IPS DF 19.7 (cell line): ENCODE data around the gene SPEM3.

Experiments
- DNase-seq: peaks from one replicate; pipeline ENCODE4 v3.0.0-alpha.2; 2013; ENCODE audit warnings: low read depth, low spot score

SPEM3 gene

DNA sequence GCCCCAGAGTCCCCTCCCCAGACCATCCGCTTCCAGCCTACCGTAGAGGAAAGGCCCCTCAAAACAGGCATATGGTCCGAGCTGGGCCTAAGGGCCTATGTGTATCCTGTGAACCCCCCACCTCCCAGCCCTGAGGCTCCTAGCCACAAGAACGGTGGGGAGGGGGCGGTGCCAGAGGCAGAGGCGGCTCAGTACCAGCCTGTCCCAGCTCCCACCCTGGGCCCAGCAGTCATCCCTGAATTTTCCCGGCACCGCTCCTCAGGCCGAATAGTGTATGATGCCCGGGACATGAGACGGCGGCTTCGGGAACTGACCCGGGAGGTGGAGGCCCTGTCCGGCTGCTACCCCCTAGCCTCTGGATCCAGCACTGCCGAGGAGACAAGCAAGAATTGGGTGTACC lies 7.5 kb upstream of the SPEM3 start:
- DNase-seq = no peak

DNA sequence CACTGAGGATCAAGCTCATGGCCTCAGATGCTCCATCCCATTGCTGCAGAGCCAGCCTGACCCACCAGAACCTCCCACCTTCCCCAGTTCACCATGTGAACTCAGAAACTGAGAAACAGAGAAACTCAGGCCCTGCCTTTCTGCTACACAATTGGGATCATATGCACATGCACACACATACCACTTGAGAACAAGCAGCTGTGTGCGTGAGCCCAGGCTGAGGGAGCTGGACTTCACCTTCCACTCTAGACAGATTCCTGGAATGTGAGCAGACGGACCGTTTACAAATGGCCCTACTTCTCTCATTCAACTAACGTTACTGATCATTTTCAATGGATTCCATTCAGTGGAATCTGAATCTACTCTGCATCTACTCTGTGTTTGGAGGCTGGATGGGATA lies 5.0 kb upstream of the SPEM3 start:
- no peak for DNase-seq

GRCh38 chr17:7425316-7425715 lies 3.3 kb upstream of the SPEM3 start, which contains the start of gene SPEM2:
Gene SPEM2 (plus strand): TSS chr17:7425616. CDS start chr17:7425689, 73 bp downstream.
- DNase-seq = no peak

DNA sequence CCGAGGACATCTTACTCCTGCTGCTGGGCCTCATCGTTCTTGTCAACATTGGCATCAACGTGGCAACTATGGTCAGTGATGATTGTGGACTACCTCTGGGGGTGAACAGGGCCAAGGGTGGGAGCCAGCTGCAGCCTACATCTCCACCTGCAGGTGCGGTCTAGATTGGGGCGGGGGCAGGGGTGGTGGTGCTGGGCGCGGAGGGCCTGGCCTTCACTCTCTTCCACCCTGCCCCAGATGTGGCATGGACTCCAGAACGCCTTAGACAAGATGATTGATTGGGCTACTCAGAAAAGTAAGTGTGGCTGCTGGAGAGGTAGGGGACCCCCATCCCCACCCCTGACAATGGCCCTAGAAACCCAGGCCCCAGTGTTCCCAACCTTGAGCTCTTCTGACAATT lies 2.9 kb upstream of the SPEM3 start:
- no peak for DNase-seq

DNA sequence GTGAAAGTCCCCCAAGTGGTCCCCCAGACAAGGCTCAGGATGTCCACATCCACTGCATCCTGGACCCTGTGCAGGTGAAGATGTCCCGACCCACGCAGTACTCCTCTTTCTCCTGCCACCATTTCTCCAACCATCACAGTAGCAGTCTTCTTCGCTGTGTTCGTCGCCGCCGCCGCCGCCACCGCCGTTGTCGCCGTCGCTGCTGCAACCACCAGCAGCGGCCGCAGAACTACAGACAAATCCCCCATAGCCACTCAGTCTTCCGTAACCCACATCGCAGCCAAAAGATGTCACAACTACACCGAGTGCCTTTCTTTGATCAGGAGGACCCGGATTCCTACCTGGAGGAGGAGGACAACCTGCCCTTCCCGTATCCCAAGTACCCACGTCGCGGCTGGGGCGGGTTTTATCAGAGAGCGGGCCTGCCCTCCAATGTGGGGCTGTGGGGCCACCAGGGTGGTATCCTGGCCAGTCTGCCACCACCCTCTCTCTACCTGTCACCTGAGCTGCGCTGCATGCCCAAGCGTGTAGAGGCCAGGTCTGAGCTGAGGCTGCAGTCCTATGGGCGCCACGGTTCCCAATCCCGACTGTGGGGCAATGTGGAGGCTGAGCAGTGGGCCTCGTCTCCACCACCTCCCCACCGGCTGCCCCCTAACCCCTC lies 2.3 kb upstream of the SPEM3 start:
- no peak for DNase-seq

DNA sequence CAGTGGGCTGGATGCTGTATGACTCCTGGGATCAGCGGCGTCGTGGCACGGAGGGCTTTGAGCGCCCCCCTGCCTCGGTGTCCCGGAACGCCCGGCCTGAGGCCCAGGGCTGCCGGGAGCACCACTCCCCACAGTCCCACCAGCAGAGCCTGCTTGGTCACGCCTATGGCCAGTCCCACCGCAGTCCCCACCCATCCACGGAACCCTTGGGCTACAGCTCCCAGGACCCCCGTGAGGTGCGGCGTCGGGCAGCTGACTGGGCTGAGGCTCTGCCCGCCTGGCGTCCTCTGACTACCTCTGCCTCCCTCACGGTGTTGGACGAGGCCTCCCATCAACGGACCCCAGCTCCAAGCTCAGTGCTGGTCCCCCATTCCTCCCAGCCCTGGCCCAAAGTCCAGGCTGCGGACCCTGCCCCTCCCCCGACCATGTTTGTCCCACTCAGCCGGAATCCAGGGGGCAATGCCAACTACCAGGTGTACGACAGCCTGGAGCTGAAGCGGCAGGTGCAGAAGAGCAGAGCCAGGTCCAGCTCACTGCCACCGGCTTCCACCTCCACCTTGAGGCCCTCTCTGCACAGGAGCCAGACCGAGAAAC lies 1.7 kb upstream of the SPEM3 start:
- DNase-seq = no peak

DNA sequence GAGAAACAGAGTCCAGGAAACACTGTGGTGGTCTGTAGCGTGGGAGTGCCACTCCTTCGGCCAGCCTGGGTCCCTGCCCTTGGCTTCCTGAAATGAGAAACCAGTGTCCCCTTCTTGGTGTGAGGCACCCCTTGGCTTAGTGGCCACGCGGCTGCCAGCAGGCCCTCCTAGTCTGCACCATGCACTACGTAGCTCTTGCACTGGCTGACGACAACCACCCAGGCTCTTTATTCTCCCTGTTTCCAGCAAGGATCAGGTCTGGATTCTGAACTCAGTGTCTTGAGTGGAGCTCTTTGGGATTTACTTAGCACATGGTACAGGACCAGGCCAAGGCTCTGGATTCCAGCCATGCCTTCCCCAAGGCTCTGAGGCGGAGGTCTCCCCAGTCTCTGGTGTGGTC lies 1.1 kb upstream of the SPEM3 start:
- no peak for DNase-seq

- no peak for DNase-seq
Observed at GRCh38 chr17:7429722-7430121, 1.1 kb downstream of the SPEM3 start.

DNA sequence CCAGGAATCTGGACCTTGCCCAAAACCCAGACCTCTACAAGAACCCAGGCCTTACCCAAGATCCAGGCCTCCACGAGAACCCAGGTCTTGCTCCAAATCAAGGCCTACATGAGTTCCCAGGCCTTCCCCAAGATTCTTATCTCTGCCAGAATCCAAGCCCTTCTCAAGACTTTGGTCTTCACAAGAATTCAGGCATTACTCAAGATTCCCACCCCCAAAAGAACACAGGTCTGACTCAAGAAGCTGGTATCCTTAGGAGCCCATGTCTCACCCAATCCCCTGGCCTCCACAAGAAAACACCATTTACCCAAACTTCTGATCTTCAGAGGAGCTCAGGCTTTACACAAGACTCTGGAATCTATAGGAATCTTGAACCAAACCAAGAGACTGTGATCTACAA lies 2.6 kb downstream of the SPEM3 start:
- DNase-seq = no peak

GRCh38 chr17:7432296-7432695 lies 3.6 kb downstream of the SPEM3 start:
- DNase-seq = no peak

DNA sequence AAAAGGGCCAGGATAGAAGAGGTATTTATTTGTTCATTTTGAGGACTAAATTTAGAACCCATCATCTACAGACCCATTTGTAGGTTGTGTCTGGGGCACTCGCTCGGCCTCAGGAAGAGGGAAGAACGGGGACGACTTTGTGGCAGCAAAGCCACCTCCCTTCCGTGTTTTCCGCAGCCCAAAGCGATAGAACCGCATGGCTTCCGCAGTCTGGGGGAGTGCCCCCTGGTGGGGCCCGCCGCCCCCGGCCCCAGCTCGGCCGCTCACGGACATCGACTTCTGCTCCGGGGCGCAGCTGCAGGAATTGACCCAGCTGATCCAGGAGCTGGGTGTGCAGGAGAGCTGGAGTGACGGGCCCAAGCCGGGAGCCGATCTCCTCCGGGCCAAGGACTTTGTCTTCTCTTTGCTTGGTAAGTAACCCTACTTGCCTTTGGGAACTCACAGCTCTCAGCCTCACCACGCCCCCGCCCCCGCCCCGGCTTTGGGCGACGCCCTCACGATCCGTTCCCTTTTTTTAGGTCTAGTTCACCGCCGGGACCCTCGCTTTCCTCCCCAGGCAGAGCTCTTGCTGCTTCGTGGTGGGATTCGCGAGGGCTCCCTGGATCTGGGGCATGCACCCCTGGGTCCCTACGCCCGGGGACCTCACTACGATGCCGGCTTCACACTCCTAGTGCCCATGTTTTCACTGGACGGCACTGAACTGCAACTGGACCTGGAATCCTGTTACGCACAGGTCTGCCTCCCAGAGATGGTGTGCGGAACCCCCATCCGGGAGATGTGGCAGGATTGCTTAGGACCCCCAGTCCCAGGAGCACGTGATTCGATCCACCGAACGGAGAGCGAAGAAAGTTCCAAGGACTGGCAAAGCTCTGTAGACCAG lies 7.3 kb downstream of the SPEM3 start:
- DNase-seq = no peak

DNA sequence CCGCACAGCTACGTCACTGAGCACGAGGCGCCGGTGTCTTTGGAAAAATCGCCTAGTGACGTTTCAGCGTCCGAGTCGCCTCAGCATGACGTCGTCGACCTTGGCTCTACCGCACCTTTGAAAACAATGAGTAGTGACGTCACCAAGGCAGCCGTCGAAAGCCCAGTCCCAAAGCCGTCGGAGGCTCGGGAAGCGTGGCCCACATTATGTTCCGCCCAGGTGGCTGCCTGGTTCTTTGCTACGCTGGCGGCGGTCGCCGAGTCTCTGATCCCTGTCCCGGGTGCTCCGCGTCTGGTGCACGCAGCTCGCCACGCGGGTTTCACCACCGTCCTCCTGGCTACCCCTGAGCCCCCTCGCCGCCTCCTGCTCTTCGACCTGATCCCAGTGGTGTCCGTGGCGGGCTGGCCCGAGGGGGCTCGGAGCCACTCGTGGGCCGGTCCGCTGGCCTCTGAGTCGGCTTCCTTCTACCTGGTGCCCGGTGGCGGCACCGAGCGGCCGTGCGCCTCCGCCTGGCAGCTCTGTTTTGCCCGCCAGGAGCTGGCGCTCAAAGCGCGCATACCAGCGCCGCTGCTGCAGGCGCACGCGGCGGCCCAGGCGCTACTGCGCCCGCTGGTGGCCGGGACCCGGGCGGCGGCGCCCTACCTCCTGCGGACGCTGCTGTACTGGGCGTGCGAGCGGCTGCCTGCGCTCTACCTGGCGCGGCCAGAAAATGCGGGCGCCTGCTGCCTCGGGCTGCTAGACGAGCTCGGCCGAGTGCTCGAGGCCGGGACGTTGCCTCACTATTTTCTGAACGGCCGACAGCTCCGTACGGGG lies 8.1 kb downstream of the SPEM3 start:
- DNase-seq = no peak

GRCh38 chr17:7437369-7437863 lies 8.8 kb downstream of the SPEM3 start:
- no peak for DNase-seq

DNA sequence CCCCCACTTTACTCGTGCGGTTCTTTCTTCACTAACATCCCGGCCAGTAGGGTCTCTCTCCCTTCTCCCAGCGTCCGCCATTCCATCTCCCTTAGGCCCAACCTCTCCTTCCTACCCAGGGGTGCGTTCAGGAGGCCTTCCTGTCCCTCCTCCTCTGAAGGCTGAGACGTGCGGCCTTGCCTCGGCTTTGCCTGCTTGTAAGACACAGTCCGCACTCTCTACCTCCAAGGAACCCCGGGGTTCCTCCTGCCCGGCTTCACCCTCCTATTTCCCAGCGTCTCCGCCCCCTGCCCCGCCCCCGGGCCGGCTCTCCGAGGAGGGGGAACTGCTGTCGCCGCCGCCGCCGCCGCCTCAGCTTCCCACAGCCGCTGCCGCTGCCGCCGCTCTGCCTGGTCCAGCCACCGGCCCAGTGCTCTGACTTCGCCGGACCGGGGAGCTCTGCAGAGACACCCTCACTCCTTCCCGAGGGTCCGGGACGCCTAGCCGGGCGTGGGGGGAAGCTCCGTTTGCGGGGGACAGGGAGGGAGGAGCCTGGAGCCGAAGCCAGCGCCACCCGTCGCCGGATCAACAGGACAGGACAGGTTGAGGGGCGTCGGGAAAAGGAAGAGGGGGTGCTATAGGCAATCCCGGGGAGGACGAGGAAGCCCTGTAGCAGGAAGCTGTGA lies 9.4 kb downstream of the SPEM3 start:
- DNase-seq = no peak

- no peak for DNase-seq
Observed at GRCh38 chr17:7438656-7439460, 10.2 kb downstream of the SPEM3 start.

GRCh38 chr17:7439462-7440112 lies 10.9 kb downstream of the SPEM3 start, which contains the start of gene FGF11:
Gene FGF11 (plus strand): TSS chr17:7439512. CDS start chr17:7439621, 109 bp downstream.
- no peak for DNase-seq

GRCh38 chr17:7440113-7440833 lies 11.6 kb downstream of the SPEM3 start:
- no peak for DNase-seq

- no peak for DNase-seq
Observed at GRCh38 chr17:7440834-7441195, 12.2 kb downstream of the SPEM3 start.

- no peak for DNase-seq
Observed at GRCh38 chr17:7441266-7441665, 12.6 kb downstream of the SPEM3 start.
